ENCODE results near the gene CARD10. TPM values are rescaled to one million over a fixed set of nuclear protein-coding genes. Genes with fewer than 3 reads are reported as not detected.
A peak's percentile ranks its signal among the peaks of the same experiment; 100 is the strongest.
"Not testable (repeated sequence)": the region's sequence is repeated elsewhere in the genome, so short reads cannot be mapped to it uniquely, and the experiment has no call there.

Gene CARD10
- total RNA-seq, 1 experiment from 2014 or later = 24.0 TPM

DNA sequence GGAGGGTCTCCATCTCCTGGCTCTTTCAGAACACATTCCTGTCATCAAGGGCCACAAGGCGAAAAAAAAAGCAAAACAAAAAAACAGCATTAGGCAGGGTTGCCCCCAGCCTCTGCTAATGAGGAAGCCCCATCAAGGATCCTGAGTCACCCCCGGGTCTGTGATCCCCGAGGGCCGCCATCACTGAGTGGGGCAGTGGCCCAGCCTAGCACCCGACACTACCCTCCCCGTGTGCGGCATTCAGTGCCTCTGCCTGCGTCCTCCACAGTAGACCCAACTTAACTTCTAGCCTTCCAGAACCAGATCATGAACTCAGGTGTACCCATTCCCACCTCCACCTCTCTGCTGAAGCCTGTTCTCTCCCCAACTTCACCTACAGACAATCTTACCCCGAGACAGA is 34.5 kb upstream of the CARD10 start:
- no peak for DNase-seq (ENCODE audit: low read depth)

DNA sequence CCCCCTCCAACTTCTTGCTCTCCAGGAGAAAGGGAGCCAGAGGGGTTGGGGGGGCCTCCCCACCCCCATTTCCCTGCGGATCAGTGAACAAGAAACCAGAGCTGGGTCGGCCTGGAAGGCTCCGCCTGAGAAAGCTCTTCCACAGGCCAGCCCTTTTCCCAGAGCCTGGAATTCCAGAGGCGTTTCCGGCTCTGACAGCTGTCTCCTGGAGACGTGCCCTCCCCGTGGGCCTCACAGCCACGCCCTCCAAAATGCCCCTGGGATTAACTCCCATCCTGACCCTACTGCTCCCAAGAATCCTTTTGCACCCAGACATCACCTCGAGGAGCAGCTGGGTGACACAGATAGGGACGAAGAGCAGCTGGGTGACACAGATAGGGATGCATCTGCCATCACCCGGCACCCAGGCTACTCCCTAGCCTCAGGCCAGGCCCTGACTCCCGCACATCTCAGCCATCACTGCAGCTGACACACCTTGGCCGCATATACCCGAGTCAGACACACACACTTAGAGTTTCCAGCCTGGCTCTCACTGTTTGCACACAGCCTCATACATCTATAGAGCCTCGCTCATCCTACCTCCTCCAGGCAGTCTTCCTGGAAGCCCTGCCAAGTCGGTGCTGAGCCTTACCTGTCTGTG is 33.4 kb upstream of the CARD10 start:
- DNase-seq (ENCODE audit: low read depth) = no peak

DNA sequence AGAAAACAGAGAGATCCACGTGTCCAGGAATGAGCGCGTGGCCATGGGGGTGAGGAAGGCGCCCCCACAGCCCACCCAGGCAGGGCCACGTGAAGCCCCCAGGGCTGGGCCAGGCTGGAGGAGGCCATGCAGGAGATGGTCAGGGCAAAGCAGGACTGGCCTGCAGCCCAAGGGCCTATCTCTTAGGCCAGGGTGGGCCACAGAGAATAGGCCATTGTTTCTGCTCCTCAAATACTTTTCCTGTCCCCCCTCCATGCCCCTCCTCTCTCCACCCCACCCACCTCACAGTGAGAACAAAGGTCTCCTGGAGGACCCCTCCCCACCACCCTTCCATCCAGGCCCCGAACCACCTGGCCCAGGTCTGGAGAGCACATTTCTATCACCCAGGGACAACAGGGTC is 32.8 kb upstream of the CARD10 start:
- DNase-seq (ENCODE audit: low read depth) = no peak

DNA sequence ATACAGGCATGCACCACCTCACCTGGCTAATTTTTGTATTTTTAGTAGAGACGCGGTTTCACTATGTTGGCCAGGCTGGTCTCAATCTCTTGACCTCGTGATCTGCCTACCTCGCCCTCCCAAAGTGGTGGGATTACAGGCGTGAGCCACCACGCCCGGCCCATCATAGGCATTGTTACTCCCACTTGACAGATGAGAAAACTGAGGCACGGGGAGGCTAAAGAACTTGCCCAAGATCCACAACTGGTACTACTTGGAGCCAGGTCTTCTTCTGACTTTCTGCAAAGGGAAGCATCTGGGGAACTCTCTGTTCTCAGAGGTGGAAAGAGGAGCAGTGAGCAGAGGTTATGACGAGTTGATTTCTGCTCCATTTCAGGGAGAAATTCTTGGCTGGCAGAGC is 31.7 kb upstream of the CARD10 start:
- not testable (repeated sequence) for DNase-seq (ENCODE audit: low read depth)

DNA sequence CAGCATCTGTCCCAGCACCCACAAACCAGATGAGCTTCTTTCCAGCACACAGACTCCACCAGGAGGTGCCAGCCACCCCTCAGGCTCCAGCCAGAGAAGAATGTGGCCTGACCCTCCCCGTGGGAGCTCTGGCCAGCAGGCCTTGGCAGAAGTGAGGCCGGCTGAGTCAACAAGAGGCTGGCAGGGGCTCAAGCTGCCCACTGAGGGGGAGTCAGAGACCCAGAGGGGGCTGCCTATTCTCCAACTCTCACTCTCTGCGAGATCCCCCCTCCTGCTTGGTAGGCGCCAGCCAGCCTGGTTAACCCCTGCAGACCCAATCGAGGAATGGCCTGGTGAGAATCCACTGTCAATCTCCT is 30.5 kb upstream of the CARD10 start:
- DNase-seq (ENCODE audit: low read depth) = no peak

DNA sequence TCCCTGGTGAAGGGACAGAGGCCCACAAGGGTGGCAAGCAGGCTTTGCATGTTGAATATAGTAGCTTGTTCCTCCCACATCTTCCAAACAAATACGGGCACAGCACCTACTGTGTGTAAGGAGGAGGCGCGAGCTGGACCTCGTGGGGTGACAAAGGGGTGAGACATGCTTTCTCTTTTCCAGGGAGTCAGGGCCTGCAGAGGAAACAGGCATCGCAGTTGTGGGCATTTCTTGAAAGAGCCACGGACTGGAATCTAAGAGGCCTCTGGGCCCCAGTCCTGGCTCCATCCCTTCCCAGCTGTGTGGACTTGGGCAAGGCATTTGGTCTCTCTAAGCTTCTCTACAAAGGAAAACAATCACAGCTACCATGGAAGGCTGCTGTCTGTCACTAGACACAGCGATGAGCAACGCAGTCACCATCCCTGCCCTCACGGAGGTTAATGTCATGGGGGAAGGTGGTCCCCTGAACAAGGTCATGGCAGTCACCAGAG is 28.1 kb upstream of the CARD10 start:
- DNase-seq (ENCODE audit: low read depth) = no peak

DNA sequence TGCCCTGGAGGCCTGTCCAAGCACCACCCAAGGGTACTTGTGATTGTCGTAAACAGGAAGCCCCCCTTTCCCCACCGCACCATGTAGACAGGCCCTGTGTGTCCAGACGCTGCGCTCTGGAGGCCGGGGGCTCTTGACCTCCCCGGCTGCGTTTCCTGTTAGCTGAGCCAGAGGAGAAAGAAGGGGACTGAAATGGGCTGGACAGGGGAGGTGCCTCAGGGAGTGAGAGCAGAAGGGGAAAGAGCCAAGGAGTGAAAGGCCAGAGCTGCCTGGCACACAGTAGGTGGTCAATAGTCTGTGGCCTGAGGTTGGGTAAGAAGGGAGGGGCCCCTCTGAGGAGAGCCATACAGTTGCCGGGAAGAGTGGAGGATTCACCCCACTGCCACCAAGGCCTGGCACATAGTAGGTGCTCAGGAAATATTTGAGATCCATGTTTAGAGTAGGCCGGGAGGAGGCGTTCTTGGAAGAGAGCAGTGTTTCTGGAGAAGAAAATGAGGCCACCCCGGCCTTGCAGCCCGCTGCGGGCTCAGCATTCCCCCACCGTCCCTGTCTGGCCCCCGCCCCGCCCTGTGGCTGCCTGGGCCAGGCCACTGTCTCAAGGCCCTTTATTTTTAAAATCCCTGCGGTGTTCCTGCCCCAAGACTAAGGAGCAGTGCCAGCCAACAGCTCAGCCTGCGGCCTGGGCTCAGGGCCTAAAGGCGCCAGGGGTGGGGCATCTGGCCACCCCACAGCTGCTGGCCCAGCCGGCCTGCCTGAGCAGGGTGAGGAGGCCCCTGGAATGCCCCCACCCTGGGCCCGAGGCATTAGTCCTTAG is 27.4 kb upstream of the CARD10 start:
- DNase-seq (ENCODE audit: low read depth) = no peak

DNA sequence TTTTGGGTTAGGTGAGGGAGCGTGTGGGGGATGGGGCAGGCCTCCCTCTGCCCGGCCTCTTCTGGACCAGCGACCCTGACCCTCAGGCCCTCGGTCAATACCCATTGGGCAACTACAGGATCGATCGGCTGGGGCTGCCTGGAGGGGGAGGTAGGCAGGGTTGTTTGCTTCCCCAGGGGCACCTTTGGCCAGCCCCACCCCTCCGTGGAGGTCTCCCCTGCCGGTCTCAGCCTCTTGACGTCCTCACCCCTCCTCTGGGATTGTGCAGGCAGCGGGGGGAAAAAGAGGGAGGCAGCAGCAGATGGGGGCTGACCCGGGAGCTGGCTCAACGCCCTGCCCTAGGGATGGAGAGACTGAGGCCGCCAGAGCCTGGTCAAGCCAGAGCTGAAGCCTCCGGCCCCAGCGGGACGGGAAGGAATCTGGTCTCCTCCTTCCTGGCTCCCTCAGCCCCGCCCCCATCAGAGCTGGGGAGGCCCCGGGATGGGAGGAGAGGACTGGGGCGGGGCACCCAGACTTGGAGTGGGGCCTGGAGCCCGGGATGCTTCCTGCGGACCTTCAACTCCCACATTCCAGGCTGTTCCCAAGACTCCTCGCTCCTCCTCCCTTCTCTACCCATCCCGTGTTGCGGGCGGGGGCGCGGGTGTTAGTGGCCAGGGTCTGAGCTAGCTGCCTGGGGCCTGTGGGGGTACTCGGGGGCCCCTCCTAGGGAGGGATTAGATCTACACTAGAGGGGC is 26.7 kb upstream of the CARD10 start:
- DNase-seq (ENCODE audit: low read depth) = peak; percentile 92

DNA sequence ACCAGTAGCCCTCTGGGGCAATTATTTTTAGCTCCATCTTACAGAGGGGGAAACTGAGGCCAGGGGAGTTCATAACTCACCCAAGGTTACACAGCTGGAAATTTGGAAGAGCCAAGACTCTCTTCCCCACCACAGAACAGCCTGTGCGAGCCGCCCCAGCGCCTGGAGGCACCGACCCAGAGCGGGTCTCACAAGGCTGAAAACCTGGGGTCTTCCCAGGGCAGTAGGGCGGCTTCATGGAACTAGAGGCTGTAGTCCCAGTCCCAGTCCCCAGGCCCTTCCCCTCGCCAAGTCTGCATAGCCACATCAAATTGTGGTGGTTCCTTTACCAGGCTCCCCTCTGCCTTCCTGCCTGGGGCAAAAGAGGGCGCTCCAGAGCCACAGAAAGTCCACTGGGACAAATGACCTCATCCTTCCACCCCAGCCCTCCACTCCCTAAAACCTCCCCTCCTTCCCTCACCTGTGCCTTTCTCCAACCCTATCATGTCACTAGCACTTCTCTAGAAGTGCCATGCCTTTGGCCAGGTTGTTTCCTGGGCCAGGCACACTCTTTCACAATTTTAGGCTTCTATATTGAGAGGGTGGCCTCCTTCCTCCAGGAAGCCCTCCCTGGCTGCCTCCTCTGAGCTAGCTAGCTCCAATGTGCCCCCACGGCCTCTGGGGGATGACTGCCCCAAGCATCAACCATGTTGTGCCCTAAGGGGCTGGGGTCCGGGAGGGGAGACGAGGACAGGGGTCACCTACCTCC is 25.9 kb upstream of the CARD10 start:
- peak; percentile 71 for DNase-seq (ENCODE audit: low read depth)

DNA sequence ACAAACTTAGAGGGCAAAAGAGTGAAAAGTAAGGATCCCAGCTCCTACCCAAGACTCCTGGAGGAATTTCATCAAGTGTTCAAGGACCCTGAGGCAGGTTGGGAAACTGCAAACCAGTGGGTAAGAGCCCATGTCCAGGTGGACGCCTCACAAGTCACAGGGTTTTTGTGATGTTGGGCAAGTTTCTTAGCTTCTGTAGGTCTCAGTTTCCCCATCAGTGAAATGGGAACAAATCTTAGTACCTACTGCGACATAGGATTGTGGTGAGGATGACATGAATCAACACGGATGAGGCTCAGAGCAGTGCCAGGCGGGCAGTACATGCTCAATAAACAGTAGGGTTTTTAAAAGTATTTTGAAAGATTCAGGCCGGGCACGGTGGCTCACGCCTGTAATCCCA is 23.7 kb upstream of the CARD10 start:
- no peak for DNase-seq (ENCODE audit: low read depth)

DNA sequence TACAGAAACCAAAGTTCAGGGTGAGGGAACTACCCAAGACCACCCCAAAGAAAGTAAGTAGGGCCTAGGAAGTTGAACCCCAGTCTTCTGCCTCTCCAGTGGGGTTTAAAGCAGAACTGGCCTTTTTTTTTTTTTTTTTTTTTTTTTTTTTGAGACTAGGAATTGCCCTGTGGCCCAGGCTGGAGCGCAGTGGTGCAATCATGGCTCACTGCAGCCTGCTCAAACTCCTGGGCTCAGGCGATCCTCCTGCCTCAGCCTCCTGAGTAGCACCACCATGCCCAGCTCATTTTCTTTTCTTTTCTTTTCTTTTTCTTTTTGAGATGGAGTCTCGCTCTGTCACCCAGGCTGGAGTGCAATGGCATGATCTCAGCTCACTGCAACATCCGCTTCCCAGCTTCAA is 23.2 kb upstream of the CARD10 start:
- DNase-seq (ENCODE audit: low read depth) = not testable (repeated sequence)

DNA sequence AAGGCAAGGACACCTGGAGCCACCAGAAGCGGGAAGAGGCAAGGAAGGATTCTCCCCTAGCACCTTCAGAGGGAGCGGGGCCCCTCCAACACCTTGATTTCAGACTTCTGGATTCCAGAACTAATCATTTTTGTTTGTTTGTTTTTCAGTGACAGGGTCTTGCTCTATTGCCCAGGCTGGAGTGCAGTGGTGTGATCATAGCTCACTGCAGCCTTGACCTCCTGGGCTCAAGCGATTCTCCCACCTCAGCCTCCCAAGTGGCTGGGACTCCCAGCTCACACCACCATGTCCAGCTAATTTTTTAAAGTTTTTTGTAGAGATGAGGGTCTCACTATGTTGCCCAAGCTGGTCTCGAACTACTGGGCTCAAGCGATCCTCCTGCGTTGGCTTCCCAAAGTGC is 20.6 kb upstream of the CARD10 start:
- not testable (repeated sequence) for DNase-seq (ENCODE audit: low read depth)

DNA sequence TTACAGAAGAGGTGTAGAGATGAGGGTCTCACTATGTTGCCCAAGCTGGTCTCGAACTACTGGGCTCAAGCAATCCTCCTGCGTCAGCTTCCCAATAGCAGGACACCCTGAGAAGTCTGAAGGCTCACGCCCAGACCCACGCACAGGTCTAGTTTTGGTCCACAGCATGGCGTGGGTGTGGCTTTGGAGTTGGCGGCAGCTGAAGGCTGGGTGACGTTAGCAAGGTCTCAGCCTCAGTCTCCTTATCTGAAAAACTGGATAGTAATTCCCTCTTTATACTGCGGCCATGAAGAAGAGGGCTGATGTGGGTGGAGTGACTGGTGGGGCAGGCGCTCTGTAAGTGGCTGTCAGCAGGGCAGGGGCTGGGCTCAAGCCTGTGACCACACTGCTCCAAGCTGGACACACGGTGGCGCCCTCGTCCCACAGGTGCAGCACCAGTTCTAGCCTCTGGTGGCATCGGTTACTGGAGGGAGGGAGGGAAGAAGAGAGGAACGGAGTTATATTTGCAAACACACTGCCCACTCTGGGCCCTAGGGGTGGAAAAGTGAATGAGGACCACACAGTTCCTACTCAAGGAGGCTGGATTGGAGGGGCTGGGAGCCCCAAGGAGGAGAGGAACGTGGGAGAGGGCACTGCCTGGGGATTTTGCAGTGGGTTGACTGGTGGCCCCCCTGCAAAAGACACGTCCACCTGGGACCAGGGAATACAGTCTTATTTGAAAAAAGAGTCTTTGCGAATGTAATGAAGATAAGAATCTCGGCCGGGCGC is 19.6 kb upstream of the CARD10 start:
- DNase-seq (ENCODE audit: low read depth) = peak; percentile 97

DNA sequence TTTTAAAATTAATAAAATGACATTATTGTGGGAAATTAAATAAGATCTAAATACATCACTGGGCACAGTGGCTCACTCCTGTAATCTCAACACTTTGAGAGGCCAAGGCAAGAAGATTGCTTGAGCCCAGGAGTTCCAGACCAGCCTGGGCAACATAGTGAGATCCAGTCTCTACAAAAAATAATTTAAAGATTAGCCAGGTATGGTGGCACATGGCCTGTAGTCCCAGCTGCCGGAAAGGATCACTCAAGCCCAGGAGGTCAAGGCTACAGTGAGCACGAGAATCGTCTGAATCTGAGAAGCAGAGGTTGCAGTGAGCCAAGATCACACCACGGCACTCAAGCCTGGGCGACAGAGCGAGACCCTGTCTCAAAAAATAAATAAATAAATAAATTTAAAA is 15.9 kb upstream of the CARD10 start:
- DNase-seq (ENCODE audit: low read depth) = no peak

DNA sequence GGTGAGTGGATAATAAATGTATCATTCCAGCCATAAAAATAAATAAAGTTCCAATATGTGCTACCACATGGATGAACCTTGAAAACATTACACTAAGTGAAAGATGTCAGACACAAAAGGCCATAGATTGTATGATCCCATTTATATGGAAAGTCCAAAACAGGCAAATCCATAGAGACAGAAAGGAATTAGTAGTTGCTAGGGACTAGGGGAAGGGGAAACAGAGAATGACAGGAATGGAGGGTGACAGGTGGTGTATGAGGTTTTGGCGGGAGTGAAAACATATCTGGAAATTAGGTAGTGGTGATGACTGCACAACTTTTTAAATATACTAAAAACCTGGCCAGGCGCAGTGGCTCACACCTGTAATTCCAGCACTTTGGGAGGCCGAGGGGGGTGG is 15.2 kb upstream of the CARD10 start:
- no peak for DNase-seq (ENCODE audit: low read depth)

DNA sequence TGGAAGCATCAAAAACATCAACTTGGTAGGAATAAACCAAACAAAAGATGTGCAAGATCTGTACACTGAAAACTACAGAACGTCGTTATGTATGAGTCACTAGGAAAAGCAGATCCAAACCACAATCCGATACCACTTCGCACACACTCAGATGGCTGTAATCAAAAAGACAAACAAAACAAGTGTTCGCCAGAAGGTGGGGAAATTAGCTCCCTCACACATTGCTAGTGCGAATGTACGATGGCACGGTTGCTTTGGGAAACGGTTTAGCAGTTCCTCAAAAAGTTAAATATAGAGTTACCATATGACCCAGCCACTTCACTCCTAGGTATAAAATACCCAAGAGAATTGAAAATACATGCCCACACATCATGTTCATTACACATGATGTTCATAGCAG is 14.8 kb upstream of the CARD10 start:
- peak; percentile 86 for DNase-seq (ENCODE audit: low read depth)

DNA sequence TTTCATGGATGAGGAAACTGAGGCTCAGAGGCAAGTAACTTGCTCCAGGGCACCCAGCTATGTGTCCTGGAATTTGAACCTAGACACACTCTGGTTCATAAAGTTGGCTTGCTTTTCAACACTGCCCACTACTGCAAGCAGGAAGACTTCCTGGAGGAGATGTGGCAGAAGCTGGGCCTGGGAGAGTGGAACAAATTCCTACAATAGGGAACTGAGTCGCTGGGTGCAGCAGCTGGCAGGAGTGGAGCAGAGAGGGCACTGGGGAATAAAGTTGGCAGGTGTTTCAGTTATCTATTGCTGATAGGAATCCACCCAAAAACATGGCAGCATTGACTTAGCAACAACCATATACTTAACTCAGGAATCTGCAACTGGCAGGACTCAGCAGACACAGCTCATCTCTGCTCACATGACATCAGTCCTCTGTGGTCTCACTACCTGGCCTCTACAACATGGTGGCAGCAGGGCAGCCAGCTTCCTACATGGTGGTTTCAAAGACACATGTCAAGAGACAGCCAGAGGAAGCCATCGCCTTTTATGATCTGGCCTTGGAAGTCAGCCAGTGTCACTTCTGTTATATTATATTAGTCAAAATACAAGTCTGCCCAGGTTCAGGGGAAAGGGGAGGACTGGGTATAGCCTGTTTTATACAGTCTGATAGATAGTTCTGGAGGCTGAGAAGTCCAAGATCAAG is 10.6 kb upstream of the CARD10 start:
- DNase-seq (ENCODE audit: low read depth) = no peak

DNA sequence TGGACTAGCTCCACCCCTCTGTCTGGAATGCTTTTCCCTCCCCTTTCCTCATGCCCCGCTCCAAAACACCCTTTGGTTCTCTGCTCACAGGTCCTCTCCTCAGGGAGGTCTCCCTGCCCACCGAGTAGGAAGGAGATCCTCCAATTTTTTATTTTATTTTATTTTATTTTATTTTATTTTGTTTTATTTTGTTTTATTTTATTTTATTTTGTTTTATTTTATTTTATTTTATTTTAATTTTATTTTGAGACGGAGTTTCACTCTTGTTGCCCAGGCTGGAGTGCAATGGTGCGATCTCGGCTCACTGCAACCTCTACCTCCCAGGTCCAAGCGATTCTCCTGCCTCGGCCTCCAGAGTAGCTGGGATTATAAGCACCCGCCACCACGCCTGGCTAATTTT is 8.7 kb upstream of the CARD10 start:
- not testable (repeated sequence) for DNase-seq (ENCODE audit: low read depth)

DNA sequence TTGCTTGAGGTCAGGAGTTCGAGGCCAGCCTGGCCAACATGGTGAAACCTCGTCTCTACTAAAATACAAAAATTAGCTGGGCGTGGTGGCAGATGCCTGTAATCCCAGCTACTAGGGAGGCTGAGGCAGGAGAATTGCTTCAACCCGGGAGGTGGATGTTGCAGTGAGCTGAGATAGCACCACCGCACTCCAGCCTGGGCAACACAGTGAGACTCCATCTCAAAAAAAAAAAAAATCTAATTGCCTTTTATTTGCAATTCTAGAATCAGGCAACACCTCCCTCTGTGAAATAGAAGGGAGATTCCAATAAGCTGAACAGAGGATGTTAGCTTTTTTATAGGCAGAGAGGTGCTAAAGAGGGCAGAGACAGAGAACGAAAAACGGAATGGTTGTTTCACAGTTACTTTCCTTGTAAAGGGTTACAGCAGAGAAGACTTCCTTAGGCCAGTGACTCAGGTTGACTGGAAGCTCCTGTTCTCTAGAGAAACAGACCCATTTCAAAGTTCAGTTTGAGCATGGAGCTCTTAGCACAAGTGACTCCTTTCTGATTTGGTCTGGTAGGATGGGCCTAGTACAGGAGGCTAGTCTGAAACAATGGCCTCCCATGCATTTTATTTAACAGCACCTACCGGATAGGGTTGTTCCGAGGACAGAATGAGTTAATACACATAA is 8.0 kb upstream of the CARD10 start:
- not testable (repeated sequence) for DNase-seq (ENCODE audit: low read depth)

DNA sequence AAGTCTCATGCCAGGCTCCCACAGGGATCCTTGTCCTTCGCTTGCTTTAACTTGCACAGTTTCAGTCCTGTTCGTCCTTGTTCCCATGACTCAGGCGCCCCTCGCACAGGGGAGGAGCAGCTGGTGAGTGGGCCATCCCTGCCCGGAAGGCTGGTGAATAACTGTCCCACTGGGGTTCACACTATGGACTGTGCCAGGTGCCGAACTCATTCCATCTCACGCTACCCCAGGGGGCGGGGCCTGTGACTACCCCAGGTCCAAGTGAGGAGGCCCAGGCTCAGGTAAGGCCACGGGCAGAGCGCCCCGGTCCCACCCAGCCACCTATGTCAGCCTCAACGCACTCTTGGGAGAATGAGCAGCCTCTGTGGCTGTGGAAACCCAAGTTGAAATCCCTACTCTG is 7.2 kb upstream of the CARD10 start:
- DNase-seq (ENCODE audit: low read depth) = peak; percentile 87
